ENCODE measurements around the gene MRAP.
A peak's percentile ranks its signal among the peaks of the same experiment; 100 is the strongest.

The MRAP gene

GRCh38 chr21:32333953-32334673 lies 35.5 kb downstream of the MRAP start:
- Histone ChIP-seq H3K27ac (ENCODE audit: low read depth, low read length) (no peak overlapping the region), H2AFZ (ENCODE audit: low read length, unreplicated experiment) (no peak overlapping the region), H3K4me1 (ENCODE audit: control insufficient read depth, insufficient read depth, low read length, unreplicated experiment) (peaks cover 27% of the 10 kb centered on the region), H3K79me2 (ENCODE audit: control insufficient read depth, insufficient read depth, low read length, unreplicated experiment) (no peaks in the 10 kb centered on the region), H3K36me3 (ENCODE audit: insufficient read depth, low read length) (peaks cover 41% of the 10 kb centered on the region), H3K4me3 (ENCODE audit: low read depth, low read length) (no peak overlapping the region), H3K27me3 (ENCODE audit: insufficient read depth, low read length) (no peaks in the 10 kb centered on the region)

- H3K4me3 ChIP-seq (ENCODE audit: low read depth, low read length) = no peak overlapping the region
- H3K27me3 ChIP-seq (ENCODE audit: insufficient read depth, low read length) = no peaks in the 10 kb centered on the region
- H2AFZ ChIP-seq (ENCODE audit: low read length, unreplicated experiment) = no peak overlapping the region
- no peaks in the 10 kb centered on the region for H3K79me2 ChIP-seq (ENCODE audit: control insufficient read depth, insufficient read depth, low read length, unreplicated experiment)
- H3K27ac ChIP-seq (ENCODE audit: low read depth, low read length) = no peak overlapping the region
- H3K4me1 ChIP-seq (ENCODE audit: control insufficient read depth, insufficient read depth, low read length, unreplicated experiment) = peaks cover 22% of the 10 kb centered on the region
- H3K36me3 ChIP-seq (ENCODE audit: insufficient read depth, low read length) = peaks cover 44% of the 10 kb centered on the region
Observed at GRCh38 chr21:32334980-32335531, 36.4 kb downstream of the MRAP start.

- Histone ChIP-seq H3K4me1 (ENCODE audit: control insufficient read depth, insufficient read depth, low read length, unreplicated experiment) (peaks cover 15% of the 10 kb centered on the region), H3K4me3 (ENCODE audit: low read depth, low read length) (no peak overlapping the region), H2AFZ (ENCODE audit: low read length, unreplicated experiment) (no peak overlapping the region), H3K27ac (ENCODE audit: low read depth, low read length) (no peak overlapping the region), H3K79me2 (ENCODE audit: control insufficient read depth, insufficient read depth, low read length, unreplicated experiment) (no peaks in the 10 kb centered on the region), H3K36me3 (ENCODE audit: insufficient read depth, low read length) (peaks cover 45% of the 10 kb centered on the region), H3K27me3 (ENCODE audit: insufficient read depth, low read length) (no peaks in the 10 kb centered on the region)
Observed at GRCh38 chr21:32335601-32336575, 37.2 kb downstream of the MRAP start.

GRCh38 chr21:32336711-32337110 lies 38.1 kb downstream of the MRAP start:
- Histone ChIP-seq H3K79me2 (ENCODE audit: control insufficient read depth, insufficient read depth, low read length, unreplicated experiment) (no peaks in the 10 kb centered on the region), H2AFZ (ENCODE audit: low read length, unreplicated experiment) (no peak overlapping the region), H3K4me3 (ENCODE audit: low read depth, low read length) (no peak overlapping the region), H3K4me1 (ENCODE audit: control insufficient read depth, insufficient read depth, low read length, unreplicated experiment) (peaks cover 10% of the 10 kb centered on the region), H3K27ac (ENCODE audit: low read depth, low read length) (peak overlapping the region; percentile 52; the same call in 1 of the 2 replicates), H3K36me3 (ENCODE audit: insufficient read depth, low read length) (peaks cover 40% of the 10 kb centered on the region), H3K27me3 (ENCODE audit: insufficient read depth, low read length) (no peaks in the 10 kb centered on the region)

GRCh38 chr21:32337206-32337605 lies 38.6 kb downstream of the MRAP start:
- H3K27me3 ChIP-seq (ENCODE audit: insufficient read depth, low read length) = no peaks in the 10 kb centered on the region
- no peak overlapping the region for H3K4me3 ChIP-seq (ENCODE audit: low read depth, low read length)
- peak overlapping the region; percentile 52; the same call in 1 of the 2 replicates for H3K27ac ChIP-seq (ENCODE audit: low read depth, low read length)
- no peak overlapping the region for H2AFZ ChIP-seq (ENCODE audit: low read length, unreplicated experiment)
- H3K4me1 ChIP-seq (ENCODE audit: control insufficient read depth, insufficient read depth, low read length, unreplicated experiment) = peaks cover 10% of the 10 kb centered on the region
- H3K36me3 ChIP-seq (ENCODE audit: insufficient read depth, low read length) = peaks cover 40% of the 10 kb centered on the region
- H3K79me2 ChIP-seq (ENCODE audit: control insufficient read depth, insufficient read depth, low read length, unreplicated experiment) = no peaks in the 10 kb centered on the region

- no peaks in the 10 kb centered on the region for H3K27me3 ChIP-seq (ENCODE audit: insufficient read depth, low read length)
- H3K79me2 ChIP-seq (ENCODE audit: control insufficient read depth, insufficient read depth, low read length, unreplicated experiment) = peaks cover 2% of the 10 kb centered on the region
- H3K4me1 ChIP-seq (ENCODE audit: control insufficient read depth, insufficient read depth, low read length, unreplicated experiment) = peaks cover 10% of the 10 kb centered on the region
- no peak overlapping the region for H3K27ac ChIP-seq (ENCODE audit: low read depth, low read length)
- H2AFZ ChIP-seq (ENCODE audit: low read length, unreplicated experiment) = no peak overlapping the region
- H3K4me3 ChIP-seq (ENCODE audit: low read depth, low read length) = no peak overlapping the region
- H3K36me3 ChIP-seq (ENCODE audit: insufficient read depth, low read length) = peaks cover 36% of the 10 kb centered on the region
Observed at GRCh38 chr21:32338209-32338921, 39.7 kb downstream of the MRAP start.

- H3K27me3 ChIP-seq (ENCODE audit: insufficient read depth, low read length) = no peaks in the 10 kb centered on the region
- H3K79me2 ChIP-seq (ENCODE audit: control insufficient read depth, insufficient read depth, low read length, unreplicated experiment) = peaks cover 2% of the 10 kb centered on the region
- no peak overlapping the region; the same call in 1 of the 2 replicates for H3K27ac ChIP-seq (ENCODE audit: low read depth, low read length)
- no peak overlapping the region for H2AFZ ChIP-seq (ENCODE audit: low read length, unreplicated experiment)
- H3K36me3 ChIP-seq (ENCODE audit: insufficient read depth, low read length) = peaks cover 57% of the 10 kb centered on the region
- H3K4me3 ChIP-seq (ENCODE audit: low read depth, low read length) = no peak overlapping the region
- peaks cover 10% of the 10 kb centered on the region for H3K4me1 ChIP-seq (ENCODE audit: control insufficient read depth, insufficient read depth, low read length, unreplicated experiment)
Observed at GRCh38 chr21:32340863-32341848, 42.5 kb downstream of the MRAP start.

- no peak overlapping the region for H2AFZ ChIP-seq (ENCODE audit: low read length, unreplicated experiment)
- no peak overlapping the region for H3K4me3 ChIP-seq (ENCODE audit: low read depth, low read length)
- peaks cover 76% of the 10 kb centered on the region for H3K36me3 ChIP-seq (ENCODE audit: insufficient read depth, low read length)
- H3K27ac ChIP-seq (ENCODE audit: low read depth, low read length) = no peak overlapping the region
- H3K4me1 ChIP-seq (ENCODE audit: control insufficient read depth, insufficient read depth, low read length, unreplicated experiment) = no peaks in the 10 kb centered on the region
- H3K27me3 ChIP-seq (ENCODE audit: insufficient read depth, low read length) = no peaks in the 10 kb centered on the region
- peaks cover 2% of the 10 kb centered on the region for H3K79me2 ChIP-seq (ENCODE audit: control insufficient read depth, insufficient read depth, low read length, unreplicated experiment)
Observed at GRCh38 chr21:32346951-32347350, 48.3 kb downstream of the MRAP start.

- Histone ChIP-seq H3K27me3 (ENCODE audit: insufficient read depth, low read length) (no peaks in the 10 kb centered on the region), H2AFZ (ENCODE audit: low read length, unreplicated experiment) (no peak overlapping the region), H3K27ac (ENCODE audit: low read depth, low read length) (no peak overlapping the region), H3K79me2 (ENCODE audit: control insufficient read depth, insufficient read depth, low read length, unreplicated experiment) (peaks cover 2% of the 10 kb centered on the region), H3K36me3 (ENCODE audit: insufficient read depth, low read length) (peaks cover 72% of the 10 kb centered on the region), H3K4me3 (ENCODE audit: low read depth, low read length) (no peak overlapping the region), H3K4me1 (ENCODE audit: control insufficient read depth, insufficient read depth, low read length, unreplicated experiment) (no peaks in the 10 kb centered on the region)
Observed at GRCh38 chr21:32347351-32347750, 48.7 kb downstream of the MRAP start.
